ENCODE measurements around the gene DUSP2.

Gene DUSP2

GRCh38 chr2:96180002-96180401 is 34.8 kb upstream of the DUSP2 start:
- TF ChIP-seq FOXP2 (optimal IDR thresholded peaks at IDR 0.05; ENCODE audit: borderline replicate concordance, extremely low read depth, extremely low read length, insufficient read depth) (no peak), SIN3A (IDR thresholded peaks at IDR 0.05; ENCODE audit: borderline replicate concordance, insufficient read depth, low read length) (no peak), TAF1 (IDR thresholded peaks at IDR 0.05; ENCODE audit: borderline replicate concordance, insufficient read depth, low read length) (no peak), POLR2AphosphoS5 (IDR thresholded peaks at IDR 0.05; ENCODE audit: low read depth, low read length) (no peak)
- TF ChIP-seq, protein P1, sequence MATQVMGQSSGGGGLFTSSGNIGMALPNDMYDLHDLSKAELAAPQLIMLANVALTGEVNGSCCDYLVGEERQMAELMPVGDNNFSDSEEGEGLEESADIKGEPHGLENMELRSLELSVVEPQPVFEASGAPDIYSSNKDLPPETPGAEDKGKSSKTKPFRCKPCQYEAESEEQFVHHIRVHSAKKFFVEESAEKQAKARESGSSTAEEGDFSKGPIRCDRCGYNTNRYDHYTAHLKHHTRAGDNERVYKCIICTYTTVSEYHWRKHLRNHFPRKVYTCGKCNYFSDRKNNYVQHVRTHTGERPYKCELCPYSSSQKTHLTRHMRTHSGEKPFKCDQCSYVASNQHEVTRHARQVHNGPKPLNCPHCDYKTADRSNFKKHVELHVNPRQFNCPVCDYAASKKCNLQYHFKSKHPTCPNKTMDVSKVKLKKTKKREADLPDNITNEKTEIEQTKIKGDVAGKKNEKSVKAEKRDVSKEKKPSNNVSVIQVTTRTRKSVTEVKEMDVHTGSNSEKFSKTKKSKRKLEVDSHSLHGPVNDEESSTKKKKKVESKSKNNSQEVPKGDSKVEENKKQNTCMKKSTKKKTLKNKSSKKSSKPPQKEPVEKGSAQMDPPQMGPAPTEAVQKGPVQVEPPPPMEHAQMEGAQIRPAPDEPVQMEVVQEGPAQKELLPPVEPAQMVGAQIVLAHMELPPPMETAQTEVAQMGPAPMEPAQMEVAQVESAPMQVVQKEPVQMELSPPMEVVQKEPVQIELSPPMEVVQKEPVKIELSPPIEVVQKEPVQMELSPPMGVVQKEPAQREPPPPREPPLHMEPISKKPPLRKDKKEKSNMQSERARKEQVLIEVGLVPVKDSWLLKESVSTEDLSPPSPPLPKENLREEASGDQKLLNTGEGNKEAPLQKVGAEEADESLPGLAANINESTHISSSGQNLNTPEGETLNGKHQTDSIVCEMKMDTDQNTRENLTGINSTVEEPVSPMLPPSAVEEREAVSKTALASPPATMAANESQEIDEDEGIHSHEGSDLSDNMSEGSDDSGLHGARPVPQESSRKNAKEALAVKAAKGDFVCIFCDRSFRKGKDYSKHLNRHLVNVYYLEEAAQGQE (IDR thresholded peaks at IDR 0.05; ENCODE audit: insufficient read depth in 1 of 2, low read depth in 2 of 2, low read length in 2 of 2) = no peak

- TF ChIP-seq POLR2AphosphoS5 (IDR thresholded peaks at IDR 0.05; ENCODE audit: low read depth, low read length) (no peak), SIN3A (IDR thresholded peaks at IDR 0.05; ENCODE audit: borderline replicate concordance, insufficient read depth, low read length) (no peak), TAF1 (IDR thresholded peaks at IDR 0.05; ENCODE audit: borderline replicate concordance, insufficient read depth, low read length) (no peak), FOXP2 (optimal IDR thresholded peaks at IDR 0.05; ENCODE audit: borderline replicate concordance, extremely low read depth, extremely low read length, insufficient read depth) (no peak)
- TF ChIP-seq, protein P1 (IDR thresholded peaks at IDR 0.05; ENCODE audit: insufficient read depth in 1 of 2, low read depth in 2 of 2, low read length in 2 of 2) = no peak
Measured at GRCh38 chr2:96176661-96177060, 31.4 kb upstream of the DUSP2 start.

- TF ChIP-seq TAF1 (IDR thresholded peaks at IDR 0.05; ENCODE audit: borderline replicate concordance, insufficient read depth, low read length) = no peak
- TF ChIP-seq, protein P1 (IDR thresholded peaks at IDR 0.05; ENCODE audit: insufficient read depth in 1 of 2, low read depth in 2 of 2, low read length in 2 of 2) = no peak
- no peak for TF ChIP-seq POLR2AphosphoS5 (IDR thresholded peaks at IDR 0.05; ENCODE audit: low read depth, low read length)
- TF ChIP-seq SIN3A (IDR thresholded peaks at IDR 0.05; ENCODE audit: borderline replicate concordance, insufficient read depth, low read length) = no peak
- TF ChIP-seq FOXP2 (optimal IDR thresholded peaks at IDR 0.05; ENCODE audit: borderline replicate concordance, extremely low read depth, extremely low read length, insufficient read depth) = no peak
Measured at GRCh38 chr2:96175951-96176350, 30.7 kb upstream of the DUSP2 start.

DNA sequence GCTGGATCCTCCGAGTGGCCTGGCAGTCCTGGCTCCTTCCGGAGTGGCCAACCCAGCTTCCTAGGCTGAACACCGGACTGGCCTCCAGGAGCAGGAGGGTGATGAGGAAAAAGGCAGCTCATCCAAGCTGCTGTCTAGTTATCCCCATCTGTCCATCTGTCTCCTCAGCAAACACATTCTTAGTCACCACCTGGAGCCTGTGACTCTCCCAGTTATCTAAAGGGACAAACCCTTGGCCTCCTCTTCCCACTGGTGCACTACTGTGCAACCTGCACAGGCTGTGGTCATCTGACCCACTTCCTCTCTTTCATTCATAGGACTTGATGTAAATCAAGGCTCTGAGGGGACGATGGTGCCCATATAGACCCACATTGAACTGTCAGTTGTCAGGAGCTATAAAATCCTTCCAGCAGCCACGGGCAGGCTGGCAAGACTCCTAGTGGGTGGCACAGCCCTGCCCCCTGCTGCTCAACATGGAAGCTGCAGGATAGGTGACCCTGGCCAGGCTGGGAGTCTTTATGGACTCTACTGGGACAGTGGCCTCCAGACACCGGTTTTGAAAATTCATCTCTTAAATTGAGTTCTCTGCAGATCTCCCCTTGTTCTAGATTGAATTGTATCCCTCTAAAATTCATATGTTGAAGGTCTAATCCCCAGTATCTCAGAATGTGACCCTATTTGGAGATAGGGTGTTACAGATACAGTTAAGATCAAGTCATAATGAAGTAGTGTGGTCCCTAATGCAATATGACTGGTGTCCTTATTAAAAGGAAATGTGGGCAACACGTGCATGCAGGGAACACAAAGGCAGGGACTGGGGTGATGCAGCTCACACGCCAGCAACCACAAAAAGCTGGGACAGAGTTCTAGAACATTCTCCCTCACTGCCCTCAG is 29.3 kb upstream of the DUSP2 start:
- no peak for TF ChIP-seq FOXP2 (optimal IDR thresholded peaks at IDR 0.05; ENCODE audit: borderline replicate concordance, extremely low read depth, extremely low read length, insufficient read depth)
- TF ChIP-seq SIN3A (IDR thresholded peaks at IDR 0.05; ENCODE audit: borderline replicate concordance, insufficient read depth, low read length) = no peak
- TF ChIP-seq POLR2AphosphoS5 (IDR thresholded peaks at IDR 0.05; ENCODE audit: low read depth, low read length) = no peak
- TF ChIP-seq, protein P1 (IDR thresholded peaks at IDR 0.05; ENCODE audit: insufficient read depth in 1 of 2, low read depth in 2 of 2, low read length in 2 of 2) = no peak
- TF ChIP-seq TAF1 (IDR thresholded peaks at IDR 0.05; ENCODE audit: borderline replicate concordance, insufficient read depth, low read length) = no peak
